C4-2B (cell line): ENCODE results near the gene TIMP3.

Experiments
- H3K27ac ChIP-seq: fragments of 450-650 bp; 2 replicates; pipeline ENCODE4 v1.5.1; 2017
- ZFX ChIP-seq: fragments of 450-650 bp; IDR thresholded peaks from 2 replicates; pipeline ENCODE4 v1.6.1; 2017
- TF ChIP-seq, protein P1 (sequence below): fragments of 450-650 bp; conservative IDR thresholded peaks from 2 replicates; pipeline ENCODE4 v1.5.1; 2017; ENCODE audit warnings: mild to moderate bottlenecking

Gene TIMP3

DNA sequence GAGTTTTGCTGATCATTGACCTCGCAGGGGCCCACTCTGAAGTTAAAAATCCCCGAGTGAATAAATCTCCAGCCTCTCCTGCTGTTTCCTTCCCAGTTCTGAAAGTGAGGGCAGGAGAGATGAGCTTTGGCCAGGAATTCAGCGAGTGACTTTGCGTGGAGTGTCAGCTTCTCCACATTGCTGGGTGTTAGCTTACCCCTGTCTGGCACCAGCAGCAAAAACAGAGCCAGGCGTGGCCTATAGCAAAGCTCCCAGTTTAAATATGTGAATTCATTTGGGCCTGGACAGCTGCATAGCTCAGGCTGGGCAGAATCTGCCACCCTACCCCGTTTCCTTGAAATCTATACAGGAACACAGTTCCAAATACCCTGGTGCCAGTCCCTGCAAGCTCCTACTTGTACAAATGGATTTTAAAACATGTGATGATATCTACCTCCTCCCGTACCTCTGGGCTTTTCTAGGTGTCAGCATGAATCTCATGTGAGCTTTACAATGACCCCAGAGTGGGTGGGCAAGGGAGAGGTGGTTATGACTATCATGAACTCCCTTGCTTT lies 25.6 kb downstream of the TIMP3 start:
- H3K27ac ChIP-seq = no peak overlapping the region
- TF ChIP-seq, protein P1, sequence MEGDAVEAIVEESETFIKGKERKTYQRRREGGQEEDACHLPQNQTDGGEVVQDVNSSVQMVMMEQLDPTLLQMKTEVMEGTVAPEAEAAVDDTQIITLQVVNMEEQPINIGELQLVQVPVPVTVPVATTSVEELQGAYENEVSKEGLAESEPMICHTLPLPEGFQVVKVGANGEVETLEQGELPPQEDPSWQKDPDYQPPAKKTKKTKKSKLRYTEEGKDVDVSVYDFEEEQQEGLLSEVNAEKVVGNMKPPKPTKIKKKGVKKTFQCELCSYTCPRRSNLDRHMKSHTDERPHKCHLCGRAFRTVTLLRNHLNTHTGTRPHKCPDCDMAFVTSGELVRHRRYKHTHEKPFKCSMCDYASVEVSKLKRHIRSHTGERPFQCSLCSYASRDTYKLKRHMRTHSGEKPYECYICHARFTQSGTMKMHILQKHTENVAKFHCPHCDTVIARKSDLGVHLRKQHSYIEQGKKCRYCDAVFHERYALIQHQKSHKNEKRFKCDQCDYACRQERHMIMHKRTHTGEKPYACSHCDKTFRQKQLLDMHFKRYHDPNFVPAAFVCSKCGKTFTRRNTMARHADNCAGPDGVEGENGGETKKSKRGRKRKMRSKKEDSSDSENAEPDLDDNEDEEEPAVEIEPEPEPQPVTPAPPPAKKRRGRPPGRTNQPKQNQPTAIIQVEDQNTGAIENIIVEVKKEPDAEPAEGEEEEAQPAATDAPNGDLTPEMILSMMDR = no peak
- no peak for TF ChIP-seq ZFX

DNA sequence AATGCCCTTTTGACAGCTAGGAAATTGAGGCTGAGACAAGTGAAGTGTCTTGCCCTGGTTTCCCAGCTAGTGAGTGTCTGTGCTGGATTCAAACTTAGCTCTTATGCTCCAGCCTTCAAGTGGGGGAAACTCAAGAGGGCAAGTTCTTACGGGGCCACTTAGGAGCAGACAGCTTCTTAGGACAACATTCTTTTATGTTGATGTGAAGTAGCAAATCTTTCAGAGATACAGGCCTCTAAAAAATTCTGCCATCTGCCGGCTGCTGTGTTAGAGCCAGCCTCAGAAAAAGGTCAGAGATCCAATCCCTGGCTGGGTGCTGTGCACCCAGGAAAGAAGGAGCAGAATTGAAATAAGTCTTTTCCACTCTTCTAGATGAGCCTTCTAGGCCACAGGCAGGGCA lies 26.6 kb downstream of the TIMP3 start:
- H3K27ac ChIP-seq = no peak overlapping the region

DNA sequence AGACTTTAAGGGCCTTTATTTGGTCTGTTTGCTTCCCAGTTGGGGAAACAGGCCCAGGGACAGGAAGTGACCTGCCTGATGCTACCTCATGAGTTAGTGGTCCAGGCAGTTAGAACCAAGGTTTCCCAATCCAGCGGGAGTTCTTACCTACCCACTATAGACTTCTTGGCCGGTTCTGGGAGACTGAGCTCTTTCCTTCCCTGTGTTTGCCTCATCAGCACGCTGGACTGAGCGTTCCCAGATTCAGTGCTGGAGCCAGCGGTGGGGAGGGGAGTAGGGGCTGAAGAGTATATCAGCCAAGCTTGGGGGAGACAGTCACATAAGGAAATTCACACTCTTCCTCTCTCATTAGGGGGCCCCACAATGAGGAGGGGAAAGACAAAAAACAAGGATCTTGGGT lies 27.1 kb downstream of the TIMP3 start:
- no peak overlapping the region for H3K27ac ChIP-seq
- TF ChIP-seq ZFX = no peak
- TF ChIP-seq, protein P1 = no peak; the same call in 1 of the 2 replicates

More for the DNA sequence above, 26.6 kb downstream of the TIMP3 start:
- TF ChIP-seq ZFX = no peak
- TF ChIP-seq, protein P1 = peak; percentile 28; the same call in 1 of the 2 replicates

DNA sequence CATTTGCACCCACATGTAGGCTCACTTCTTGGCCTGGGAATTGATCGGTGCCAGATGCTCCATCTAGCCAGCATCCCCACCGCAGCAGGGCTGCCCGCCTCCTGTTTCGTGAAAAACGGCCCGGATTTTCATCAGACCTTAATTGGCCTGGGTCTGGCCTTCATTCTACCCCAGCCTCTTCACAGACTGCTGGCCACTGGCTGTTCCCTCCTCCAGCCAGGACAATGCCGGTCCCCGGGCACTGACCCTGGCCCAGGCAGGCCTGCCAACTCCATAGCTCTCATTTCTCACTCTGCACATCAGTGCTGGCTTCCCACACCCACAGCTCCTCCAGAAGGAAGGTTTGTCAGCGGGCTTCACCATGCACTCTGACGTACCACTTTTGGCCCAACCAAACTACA lies 27.9 kb downstream of the TIMP3 start:
- TF ChIP-seq, protein P1 = no peak
- no peak for TF ChIP-seq ZFX
- no peak overlapping the region for H3K27ac ChIP-seq

DNA sequence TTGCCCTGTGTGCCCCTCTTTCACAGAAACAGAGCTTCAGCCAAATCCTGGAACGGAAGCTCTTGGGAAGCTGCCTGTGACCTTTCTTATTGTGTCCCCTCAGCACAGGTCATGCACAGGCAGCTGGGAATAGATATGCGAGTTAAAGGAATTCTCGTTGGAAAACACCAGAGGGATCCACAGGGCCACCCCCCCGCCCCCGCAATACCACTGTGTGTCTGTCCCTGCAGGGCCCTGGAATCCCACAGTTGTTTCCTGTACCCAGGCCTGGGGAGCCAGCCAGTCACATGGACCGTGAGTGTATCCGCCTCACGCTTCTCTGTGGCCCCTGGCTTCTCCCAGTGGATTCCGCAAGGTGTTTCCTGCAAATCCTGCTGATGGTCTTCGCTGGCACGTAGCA lies 29.0 kb downstream of the TIMP3 start:
- TF ChIP-seq, protein P1 = no peak
- TF ChIP-seq ZFX = no peak
- H3K27ac ChIP-seq = no peak overlapping the region

DNA sequence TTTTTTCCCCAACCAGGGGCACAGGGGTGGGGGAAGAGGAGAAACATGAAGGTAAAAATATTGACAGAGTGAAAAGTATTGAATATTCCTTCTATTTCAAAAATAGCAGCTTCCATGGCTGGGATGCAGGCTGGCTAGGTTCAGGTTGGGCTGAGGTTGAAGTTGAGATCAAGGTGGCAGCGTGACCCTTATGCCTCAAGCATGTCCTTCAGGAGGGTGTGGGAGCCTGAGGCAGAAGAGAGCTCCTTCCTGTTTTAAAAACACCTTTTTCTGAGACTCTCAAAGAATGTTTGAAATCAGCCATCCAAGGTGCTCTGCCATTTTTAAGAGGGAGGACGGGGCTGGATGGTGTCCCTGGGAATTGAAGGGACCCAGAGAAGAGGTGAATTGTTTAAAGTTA lies 29.5 kb downstream of the TIMP3 start:
- no peak overlapping the region for H3K27ac ChIP-seq
- no peak for TF ChIP-seq ZFX

DNA sequence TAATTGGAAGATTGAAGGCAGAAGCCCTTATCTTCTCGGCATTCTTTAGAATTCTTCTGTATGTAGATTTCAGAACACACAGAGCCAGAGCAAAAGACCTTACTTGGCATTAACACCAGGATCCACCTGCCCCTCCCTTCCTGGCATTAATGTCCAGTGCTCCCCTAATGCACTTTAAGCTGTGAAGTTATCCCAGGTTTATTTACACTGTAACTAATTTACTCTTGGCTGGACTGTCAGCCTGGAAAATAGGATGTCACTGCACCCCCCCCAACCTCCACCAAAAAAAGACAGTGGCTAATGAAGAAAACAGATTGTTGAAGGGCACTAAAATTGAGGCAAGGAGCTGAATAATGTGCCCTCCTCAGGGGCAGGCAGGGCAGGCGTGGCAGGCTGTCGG lies 30.1 kb downstream of the TIMP3 start:
- no peak overlapping the region for H3K27ac ChIP-seq
- no peak for TF ChIP-seq ZFX
- TF ChIP-seq, protein P1 = no peak

DNA sequence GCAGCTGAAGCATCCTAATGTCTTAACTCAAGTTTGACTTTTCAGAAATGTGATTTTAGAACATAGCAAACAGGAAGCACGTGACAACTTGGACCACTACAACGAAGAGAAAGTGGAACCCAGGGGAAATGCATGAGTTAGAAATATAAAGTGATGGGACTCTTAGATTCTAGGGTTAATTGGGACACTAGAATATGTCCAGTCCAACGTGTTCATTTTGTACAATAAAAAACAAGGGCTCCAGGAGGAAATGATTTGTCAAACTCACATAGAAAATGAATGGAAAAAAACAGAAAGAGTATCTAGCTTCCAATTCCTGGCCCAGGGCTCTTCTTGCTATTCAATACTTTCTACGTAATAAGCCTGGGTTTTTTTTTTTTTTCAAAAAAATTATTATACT lies 30.7 kb downstream of the TIMP3 start:
- TF ChIP-seq ZFX = no peak
- TF ChIP-seq, protein P1 = no peak
- no peak overlapping the region for H3K27ac ChIP-seq
